ENCODE measurements around the gene NFIC.

- TF ChIP-seq CTCF (IDR thresholded peaks at IDR 0.05; ENCODE audit: low read length): no peak
- no peak for TF ChIP-seq EZH2 (IDR thresholded peaks at IDR 0.05; ENCODE audit: borderline replicate concordance, low read length)
Observed at GRCh38 chr19:3474614-3475013, 108.2 kb downstream of the NFIC start.

Measured in OCI-LY1 (cell line).